ENCODE data around the gene SLC37A4.

GRCh38 chr11:118980191-118980881 lies 50.3 kb downstream of the SLC37A4 start:
- TF ChIP-seq POLR2AphosphoS5 (IDR thresholded peaks at IDR 0.05; ENCODE audit: low read depth): no peak
- TF ChIP-seq, protein P1, sequence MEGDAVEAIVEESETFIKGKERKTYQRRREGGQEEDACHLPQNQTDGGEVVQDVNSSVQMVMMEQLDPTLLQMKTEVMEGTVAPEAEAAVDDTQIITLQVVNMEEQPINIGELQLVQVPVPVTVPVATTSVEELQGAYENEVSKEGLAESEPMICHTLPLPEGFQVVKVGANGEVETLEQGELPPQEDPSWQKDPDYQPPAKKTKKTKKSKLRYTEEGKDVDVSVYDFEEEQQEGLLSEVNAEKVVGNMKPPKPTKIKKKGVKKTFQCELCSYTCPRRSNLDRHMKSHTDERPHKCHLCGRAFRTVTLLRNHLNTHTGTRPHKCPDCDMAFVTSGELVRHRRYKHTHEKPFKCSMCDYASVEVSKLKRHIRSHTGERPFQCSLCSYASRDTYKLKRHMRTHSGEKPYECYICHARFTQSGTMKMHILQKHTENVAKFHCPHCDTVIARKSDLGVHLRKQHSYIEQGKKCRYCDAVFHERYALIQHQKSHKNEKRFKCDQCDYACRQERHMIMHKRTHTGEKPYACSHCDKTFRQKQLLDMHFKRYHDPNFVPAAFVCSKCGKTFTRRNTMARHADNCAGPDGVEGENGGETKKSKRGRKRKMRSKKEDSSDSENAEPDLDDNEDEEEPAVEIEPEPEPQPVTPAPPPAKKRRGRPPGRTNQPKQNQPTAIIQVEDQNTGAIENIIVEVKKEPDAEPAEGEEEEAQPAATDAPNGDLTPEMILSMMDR (IDR thresholded peaks at IDR 0.05; ENCODE audit: insufficient read depth, low read length): no peak
